IMR-90 (cell line): ENCODE data around the gene PPP1R14D.

Experiments used
- CEBPB ChIP-seq: IDR thresholded peaks from 2 replicates; pipeline ENCODE4 v1.6.1; 2012; ENCODE audit warnings: low read depth, low read length, improper control_type of control experiment
- MXI1 ChIP-seq: IDR thresholded peaks from 2 replicates; pipeline ENCODE4 v1.6.1; 2012; ENCODE audit warnings: low read depth, mild to moderate bottlenecking, low read length, moderate library complexity, borderline replicate concordance
- POLR2A ChIP-seq: IDR thresholded peaks from 2 replicates; pipeline ENCODE4 v1.6.1; 2012; ENCODE audit warnings: mild to moderate bottlenecking, low read depth, low read length
- TF ChIP-seq, protein P1 (sequence below): conservative IDR thresholded peaks from 2 replicates; pipeline ENCODE4 v1.5.1; 2012; ENCODE audit warnings: mild to moderate bottlenecking, low read depth, low read length, improper control_type of control experiment

DNA sequence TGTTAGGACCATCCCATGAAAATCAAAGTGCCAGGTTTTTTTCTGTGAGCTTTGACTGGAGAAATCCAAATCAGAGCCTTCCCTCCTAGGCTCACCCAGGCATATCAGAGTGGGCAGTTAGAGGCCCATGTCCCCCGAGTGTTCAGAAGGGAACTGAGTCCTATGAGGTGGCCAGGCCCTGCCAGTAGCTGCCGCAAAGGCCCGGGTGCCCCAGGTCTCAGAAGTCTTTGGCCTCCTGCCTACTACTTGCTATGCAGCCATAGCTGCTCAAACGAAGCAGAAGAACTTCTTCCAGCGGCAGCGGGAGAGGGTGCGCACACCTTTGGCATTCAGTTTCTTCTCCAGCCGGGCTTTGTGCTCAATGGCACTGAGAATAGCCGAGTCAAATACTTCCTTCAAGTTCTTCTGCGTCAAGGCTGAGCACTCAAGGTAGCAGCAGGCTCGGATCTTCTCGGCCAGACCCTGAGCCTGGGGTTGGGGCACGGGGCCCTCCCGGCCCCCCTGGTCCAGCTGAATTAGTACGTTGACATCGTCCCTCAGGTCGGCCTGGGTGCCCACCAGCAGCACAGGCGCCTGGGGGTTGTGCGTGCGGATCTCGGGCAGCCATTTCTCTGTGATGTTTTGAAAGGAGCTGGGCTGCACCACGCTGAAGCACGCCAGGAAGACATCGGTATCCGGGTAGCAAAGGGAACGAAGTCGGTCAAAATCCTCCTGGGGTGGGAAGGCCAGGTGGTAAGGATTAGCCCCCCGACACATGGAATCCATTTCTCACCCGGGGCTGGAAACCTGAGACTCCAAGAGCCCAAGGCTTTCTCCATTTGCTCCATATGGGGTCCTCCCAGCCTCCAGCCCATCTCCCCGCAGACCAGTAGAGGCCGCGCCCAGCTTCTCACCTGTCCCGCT is 44.5 kb upstream of the PPP1R14D start:
- TF ChIP-seq, protein P1, sequence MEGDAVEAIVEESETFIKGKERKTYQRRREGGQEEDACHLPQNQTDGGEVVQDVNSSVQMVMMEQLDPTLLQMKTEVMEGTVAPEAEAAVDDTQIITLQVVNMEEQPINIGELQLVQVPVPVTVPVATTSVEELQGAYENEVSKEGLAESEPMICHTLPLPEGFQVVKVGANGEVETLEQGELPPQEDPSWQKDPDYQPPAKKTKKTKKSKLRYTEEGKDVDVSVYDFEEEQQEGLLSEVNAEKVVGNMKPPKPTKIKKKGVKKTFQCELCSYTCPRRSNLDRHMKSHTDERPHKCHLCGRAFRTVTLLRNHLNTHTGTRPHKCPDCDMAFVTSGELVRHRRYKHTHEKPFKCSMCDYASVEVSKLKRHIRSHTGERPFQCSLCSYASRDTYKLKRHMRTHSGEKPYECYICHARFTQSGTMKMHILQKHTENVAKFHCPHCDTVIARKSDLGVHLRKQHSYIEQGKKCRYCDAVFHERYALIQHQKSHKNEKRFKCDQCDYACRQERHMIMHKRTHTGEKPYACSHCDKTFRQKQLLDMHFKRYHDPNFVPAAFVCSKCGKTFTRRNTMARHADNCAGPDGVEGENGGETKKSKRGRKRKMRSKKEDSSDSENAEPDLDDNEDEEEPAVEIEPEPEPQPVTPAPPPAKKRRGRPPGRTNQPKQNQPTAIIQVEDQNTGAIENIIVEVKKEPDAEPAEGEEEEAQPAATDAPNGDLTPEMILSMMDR: no peak
- TF ChIP-seq CEBPB (no peak), MXI1 (no peak), POLR2A (no peak)
